Measurements from ENCODE around the gene PDE6B. TPM values are rescaled to one million over a fixed set of nuclear protein-coding genes. Genes with fewer than 3 reads are reported as not detected.
"Not testable (repeated sequence)": the region's sequence is repeated elsewhere in the genome, so short reads cannot be mapped to it uniquely, and the experiment has no call there.

The PDE6B gene
- total RNA-seq, 1 donor from 2014 or later, result 4.2 TPM

GRCh38 chr4:705278-706082, 80.1 kb downstream of the PDE6B start, which contains the start of gene PCGF3:
Gene PCGF3, plus strand, starts transcription at chr4:705832. Its CDS starts 27,849 bp downstream, at chr4:733681.
- no peak for TF ChIP-seq CTCF (IDR thresholded peaks at IDR 0.05)
- TF ChIP-seq POLR2AphosphoS5 (IDR thresholded peaks at IDR 0.05; ENCODE audit: insufficient read depth in 1 of 2, low read depth in 1 of 2), result peak in 1 of 2 donors; percentile 69
- peak in 1 of 2 donors; percentile 42 for TF ChIP-seq POLR2A (IDR thresholded peaks at IDR 0.05)
- Histone ChIP-seq H3K36me3 (no peaks in the 10 kb centered on the region), H3K27ac (peak within 1 kb of the TSS; percentile 90), H3K4me3 (peak within 1 kb of the TSS; percentile 81 to 98), H3K9me3 (no peaks in the 10 kb centered on the region), H3K27me3 (no peaks in the 10 kb centered on the region), H3K4me1 (peaks cover 41% of the 10 kb centered on the region)
- DNase-seq (ENCODE audit: extremely low spot score in 2 of 2), result peak in 1 of 2 donors; percentile 97
- intact Hi-C loops (cut with DNase I), result loop anchor here (2.0 kb wide), 1 partner anchor 31 kb away; the partner anchor contains the start of genes ATP5ME and MYL5

- DNase-seq (ENCODE audit: extremely low spot score in 2 of 2); H3K36me3 ChIP-seq; H3K9me3 ChIP-seq; H3K27me3 ChIP-seq; intact Hi-C loops (cut with DNase I): not testable (repeated sequence)
- peaks cover 41% of the 10 kb centered on the region for H3K4me1 ChIP-seq
- peak overlapping the region; percentile 81 to 98 for H3K4me3 ChIP-seq
- H3K27ac ChIP-seq, result peak overlapping the region; percentile 90
These were observed 80.8 kb downstream of the PDE6B start for GRCh38 chr4:706083-706633.

GRCh38 chr4:706834-707598, 81.6 kb downstream of the PDE6B start:
- no peaks in the 10 kb centered on the region for H3K36me3 ChIP-seq
- H3K9me3 ChIP-seq, result no peaks in the 10 kb centered on the region
- intact Hi-C loops (cut with DNase I), result no loop called here
- TF ChIP-seq POLR2A (IDR thresholded peaks at IDR 0.05), result no peak
- no peak for TF ChIP-seq CTCF (IDR thresholded peaks at IDR 0.05)
- no peak for TF ChIP-seq POLR2AphosphoS5 (IDR thresholded peaks at IDR 0.05; ENCODE audit: insufficient read depth in 1 of 2, low read depth in 1 of 2)
- H3K4me3 ChIP-seq, result peak overlapping the region; percentile 81 to 98
- no peaks in the 10 kb centered on the region for H3K27me3 ChIP-seq
- no peak for DNase-seq (ENCODE audit: extremely low spot score in 2 of 2)
- peaks cover 41% of the 10 kb centered on the region for H3K4me1 ChIP-seq
- peak overlapping the region; percentile 90 for H3K27ac ChIP-seq

GRCh38 chr4:707929-708630, 82.7 kb downstream of the PDE6B start:
- H3K4me3 ChIP-seq, result no peak overlapping the region
- intact Hi-C loops (cut with DNase I), result no loop called here

More at GRCh38 chr4:707929-708630, 82.7 kb downstream of the PDE6B start:
- Histone ChIP-seq H3K36me3 (no peaks in the 10 kb centered on the region), H3K4me1 (peaks cover 48% of the 10 kb centered on the region), H3K27me3 (no peaks in the 10 kb centered on the region), H3K9me3 (no peaks in the 10 kb centered on the region), H3K27ac (no peak overlapping the region)
- DNase-seq (ENCODE audit: extremely low spot score in 2 of 2), result no peak
- TF ChIP-seq POLR2A (IDR thresholded peaks at IDR 0.05) (no peak), CTCF (IDR thresholded peaks at IDR 0.05) (no peak), POLR2AphosphoS5 (IDR thresholded peaks at IDR 0.05; ENCODE audit: insufficient read depth in 1 of 2, low read depth in 1 of 2) (no peak)
